Osteoblast (primary cell): ENCODE data around the gene TMEM212. TPM values are rescaled to one million over a fixed set of nuclear protein-coding genes. Genes with fewer than 3 reads are reported as not detected.

Experiments
- DNase-seq: peaks from one replicate; pipeline ENCODE4 v3.0.0; 2011; ENCODE audit warnings: low spot score, mixed read lengths; ENCODE audit not compliant: insufficient read length; ENCODE audit errors: missing footprints
- H2AFZ ChIP-seq: 2 replicates; pipeline ENCODE4 v1.6.0; 2011; ENCODE audit warnings: mild to moderate bottlenecking, low read length
- H3K27ac ChIP-seq: 2 replicates; pipeline ENCODE4 v1.5.1; 2011; ENCODE audit warnings: mild to moderate bottlenecking, low read depth, low read length, moderate library complexity
- H3K27me3 ChIP-seq: 2 replicates; pipeline ENCODE4 v1.6.0; 2012; ENCODE audit warnings: mild to moderate bottlenecking, control low read depth, inconsistent platforms, low read length, moderate library complexity; ENCODE audit not compliant: insufficient read depth
- H3K36me3 ChIP-seq: 2 replicates; pipeline ENCODE4 v1.5.1; 2011; ENCODE audit warnings: mild to moderate bottlenecking, low read length, control low read depth, moderate library complexity; ENCODE audit not compliant: insufficient read depth
- H3K4me1 ChIP-seq: 2 replicates; pipeline ENCODE4 v1.5.1; 2011; ENCODE audit warnings: mild to moderate bottlenecking, low read length, control low read depth, moderate library complexity; ENCODE audit not compliant: insufficient read depth
- H3K4me2 ChIP-seq: 2 replicates; pipeline ENCODE4 v1.6.0; 2011; ENCODE audit warnings: mild to moderate bottlenecking, low read length; ENCODE audit not compliant: insufficient read depth
- H3K4me3 ChIP-seq: fragments of 200-600 bp; sonication (generic); 3 replicates; pipeline ENCODE4 v1.5.1; 2012; ENCODE audit warnings: mild to moderate bottlenecking, low read length, inconsistent platforms; ENCODE audit not compliant: insufficient read depth
- H3K79me2 ChIP-seq: 2 replicates; pipeline ENCODE4 v1.6.0; 2012; ENCODE audit warnings: mild to moderate bottlenecking, low read length, control low read depth, inconsistent platforms; ENCODE audit not compliant: insufficient read depth
- H3K9me3 ChIP-seq: 2 replicates; pipeline ENCODE4 v1.5.1; 2011; ENCODE audit warnings: low read depth, low read length, control low read depth
- H4K20me1 ChIP-seq: 2 replicates; pipeline ENCODE4 v1.6.0; 2012; ENCODE audit warnings: mild to moderate bottlenecking, low read length, control low read depth; ENCODE audit not compliant: insufficient read depth
- total RNA-seq: library from RNA; depleted of rRNA; stranded (reverse); fragments of >200 nt; gene quantifications from 2 replicates; pipeline ENCODE4 v1.2.3, GENCODE V29; 2012
- TF ChIP-seq, protein P1 (sequence below): IDR thresholded peaks from 2 replicates; pipeline ENCODE4 v1.5.1; 2011; ENCODE audit warnings: mild to moderate bottlenecking, low read depth, low read length, moderate library complexity; ENCODE audit errors: extremely low read depth

TMEM212 gene
- total RNA-seq, 1 donor, result not detected

DNA sequence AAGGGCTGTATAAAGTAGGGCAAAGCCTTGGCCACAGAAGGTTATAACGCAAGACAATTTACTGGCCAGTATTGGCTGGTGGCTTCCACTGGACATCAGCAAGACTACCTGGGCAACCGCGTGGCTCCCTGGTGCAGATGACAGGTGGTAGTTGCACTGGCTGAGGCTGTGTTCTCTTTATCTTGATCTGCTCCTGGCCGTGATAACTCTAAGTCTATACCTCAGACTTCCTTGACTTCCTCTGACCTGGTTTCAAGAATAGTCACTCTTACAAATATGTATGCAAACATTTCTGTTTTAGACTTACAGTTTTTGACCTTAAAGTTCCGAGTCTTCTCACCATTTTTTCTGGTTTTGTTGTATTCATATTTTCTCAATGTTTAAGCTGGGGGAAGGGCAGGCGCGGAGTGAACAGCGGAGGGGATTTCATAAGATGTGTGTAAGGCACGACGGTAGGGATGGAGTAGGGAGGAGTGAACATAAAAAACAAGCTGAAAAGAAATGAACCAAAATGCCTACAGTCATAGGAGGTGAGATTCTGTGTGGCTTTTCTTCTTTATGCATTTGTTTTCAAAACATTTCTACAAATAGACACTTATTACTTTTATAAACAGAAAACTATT lies 15.2 kb upstream of the TMEM212 start:
- Histone ChIP-seq H3K4me3 (no peak overlapping the region), H3K4me1 (peaks cover 46% of the 10 kb centered on the region), H3K9me3 (no peaks in the 10 kb centered on the region), H3K27me3 (no peaks in the 10 kb centered on the region), H4K20me1 (no peaks in the 10 kb centered on the region), H3K4me2 (no peak overlapping the region), H3K27ac (no peak overlapping the region), H2AFZ (no peak overlapping the region), H3K36me3 (no peaks in the 10 kb centered on the region), H3K79me2 (no peaks in the 10 kb centered on the region)
- no peak for DNase-seq
- TF ChIP-seq, protein P1, sequence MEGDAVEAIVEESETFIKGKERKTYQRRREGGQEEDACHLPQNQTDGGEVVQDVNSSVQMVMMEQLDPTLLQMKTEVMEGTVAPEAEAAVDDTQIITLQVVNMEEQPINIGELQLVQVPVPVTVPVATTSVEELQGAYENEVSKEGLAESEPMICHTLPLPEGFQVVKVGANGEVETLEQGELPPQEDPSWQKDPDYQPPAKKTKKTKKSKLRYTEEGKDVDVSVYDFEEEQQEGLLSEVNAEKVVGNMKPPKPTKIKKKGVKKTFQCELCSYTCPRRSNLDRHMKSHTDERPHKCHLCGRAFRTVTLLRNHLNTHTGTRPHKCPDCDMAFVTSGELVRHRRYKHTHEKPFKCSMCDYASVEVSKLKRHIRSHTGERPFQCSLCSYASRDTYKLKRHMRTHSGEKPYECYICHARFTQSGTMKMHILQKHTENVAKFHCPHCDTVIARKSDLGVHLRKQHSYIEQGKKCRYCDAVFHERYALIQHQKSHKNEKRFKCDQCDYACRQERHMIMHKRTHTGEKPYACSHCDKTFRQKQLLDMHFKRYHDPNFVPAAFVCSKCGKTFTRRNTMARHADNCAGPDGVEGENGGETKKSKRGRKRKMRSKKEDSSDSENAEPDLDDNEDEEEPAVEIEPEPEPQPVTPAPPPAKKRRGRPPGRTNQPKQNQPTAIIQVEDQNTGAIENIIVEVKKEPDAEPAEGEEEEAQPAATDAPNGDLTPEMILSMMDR, result no peak

DNA sequence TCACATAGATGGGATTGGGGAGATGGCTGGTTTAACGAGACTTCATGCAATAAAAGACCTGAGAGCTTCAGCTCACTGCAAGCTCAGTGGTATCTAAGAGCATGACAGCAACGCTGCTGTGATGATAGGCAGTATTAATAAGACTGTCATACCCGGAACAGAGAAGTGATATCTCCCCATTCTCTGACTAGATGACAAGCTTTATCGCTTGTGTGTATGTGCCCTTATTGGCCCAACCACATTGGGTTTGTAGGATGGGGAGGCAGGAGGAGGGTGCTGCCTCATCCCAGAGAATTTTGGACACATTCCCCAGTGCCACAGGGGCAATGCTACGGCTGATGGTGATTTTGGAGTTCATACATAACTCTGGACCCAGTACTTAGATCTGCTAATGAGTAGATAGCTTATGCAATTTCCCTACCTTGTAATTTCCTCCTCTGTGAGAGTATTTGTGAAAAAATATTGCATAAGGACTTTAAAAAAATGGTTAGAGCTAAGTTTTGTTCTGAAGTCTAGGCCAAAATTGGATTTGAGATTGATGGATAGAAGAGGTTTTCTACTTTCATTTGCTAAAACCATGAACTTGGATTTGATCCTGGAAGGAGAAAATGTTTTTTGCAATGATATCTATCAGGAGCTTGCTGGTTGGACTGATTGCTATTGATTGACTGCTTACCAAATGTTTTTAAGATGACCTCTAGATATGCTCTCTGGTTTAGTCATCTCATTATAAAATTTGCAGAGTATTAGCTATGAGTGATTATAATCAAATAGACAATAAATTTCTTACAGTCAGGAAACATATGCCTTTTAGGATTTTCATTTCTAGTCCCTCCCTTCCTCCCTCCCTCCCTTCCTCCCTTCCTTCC lies 14.0 kb upstream of the TMEM212 start:
- no peak for DNase-seq
- H3K4me1 ChIP-seq, result peaks cover 58% of the 10 kb centered on the region
- H3K4me2 ChIP-seq, result no peak overlapping the region

DNA sequence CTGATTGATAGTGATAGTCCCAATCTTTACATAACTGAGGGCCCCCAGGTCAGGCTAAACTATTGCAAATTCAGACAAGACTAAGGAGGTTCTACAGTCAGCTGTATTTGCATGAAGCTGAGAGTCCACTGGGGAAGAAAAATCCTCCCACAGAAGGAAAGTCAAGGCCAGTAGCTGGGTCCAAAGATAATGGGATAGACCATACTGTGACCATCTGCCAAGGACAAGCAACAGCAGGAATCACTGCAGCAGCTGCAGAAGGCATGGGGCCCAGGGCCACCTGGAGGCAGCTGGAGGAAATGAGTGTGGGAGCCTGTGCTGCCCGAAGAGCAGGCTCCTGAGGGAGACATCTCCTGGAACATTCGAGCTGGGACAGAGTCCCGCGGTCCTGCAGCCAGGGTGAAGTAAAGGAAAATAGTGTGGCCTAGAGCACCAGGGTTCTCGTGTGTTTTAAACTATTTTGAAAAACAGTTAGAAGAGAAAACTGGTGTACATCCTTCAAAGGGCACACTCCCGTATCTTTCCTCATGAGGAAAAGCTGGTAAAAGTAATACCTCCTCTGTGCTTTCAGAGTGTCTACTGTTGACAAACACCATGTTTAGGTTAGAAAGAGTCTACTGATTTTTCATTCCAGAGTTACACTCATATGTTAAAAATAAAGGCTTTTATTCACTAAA lies 13.2 kb upstream of the TMEM212 start:
- H3K4me1 ChIP-seq, result peaks cover 57% of the 10 kb centered on the region
- no peaks in the 10 kb centered on the region for H3K27me3 ChIP-seq
- DNase-seq, result peak; percentile 73
- no peaks in the 10 kb centered on the region for H4K20me1 ChIP-seq
- TF ChIP-seq, protein P1, result peak; percentile 78
- no peaks in the 10 kb centered on the region for H3K36me3 ChIP-seq
- no peaks in the 10 kb centered on the region for H3K9me3 ChIP-seq
- H3K27ac ChIP-seq, result peak overlapping the region; percentile 63
- H2AFZ ChIP-seq, result peak overlapping the region; percentile 82
- H3K4me2 ChIP-seq, result peak overlapping the region; percentile 48
- H3K79me2 ChIP-seq, result no peaks in the 10 kb centered on the region
- H3K4me3 ChIP-seq, result no peak overlapping the region

More for the DNA sequence above, 14.0 kb upstream of the TMEM212 start:
- Histone ChIP-seq H3K27me3 (no peaks in the 10 kb centered on the region), H3K36me3 (no peaks in the 10 kb centered on the region), H3K4me3 (no peak overlapping the region), H2AFZ (no peak overlapping the region), H3K79me2 (no peaks in the 10 kb centered on the region), H3K27ac (peak overlapping the region; percentile 63), H4K20me1 (no peaks in the 10 kb centered on the region), H3K9me3 (no peaks in the 10 kb centered on the region)
- TF ChIP-seq, protein P1, result no peak

DNA sequence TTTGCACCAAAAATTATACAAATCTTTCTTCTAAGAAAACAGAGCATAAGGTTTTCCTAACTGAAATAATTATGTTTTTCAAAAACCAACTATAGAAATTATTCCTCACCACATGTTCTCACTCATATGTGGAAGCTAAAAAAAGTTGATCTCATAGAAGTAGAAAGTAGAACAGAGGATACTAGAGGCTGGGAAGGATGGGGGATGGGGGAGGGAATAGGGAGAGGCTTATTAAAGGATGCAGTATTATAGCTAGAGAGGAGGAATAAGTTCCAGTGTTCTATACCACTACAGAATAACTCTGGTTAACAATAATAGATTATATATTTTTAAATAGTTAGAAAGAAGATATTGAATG lies 12.7 kb upstream of the TMEM212 start:
- H3K4me2 ChIP-seq, result peak overlapping the region; percentile 48

More for the DNA sequence above, 12.7 kb upstream of the TMEM212 start:
- DNase-seq, result no peak
- H3K4me3 ChIP-seq, result no peak overlapping the region
- no peaks in the 10 kb centered on the region for H3K9me3 ChIP-seq
- H3K4me1 ChIP-seq, result peaks cover 52% of the 10 kb centered on the region
- no peaks in the 10 kb centered on the region for H3K27me3 ChIP-seq
- H2AFZ ChIP-seq, result no peak overlapping the region
- TF ChIP-seq, protein P1, result no peak
- peak overlapping the region; percentile 63 for H3K27ac ChIP-seq
- H3K79me2 ChIP-seq, result no peaks in the 10 kb centered on the region
- H3K36me3 ChIP-seq, result no peaks in the 10 kb centered on the region
- no peaks in the 10 kb centered on the region for H4K20me1 ChIP-seq
